GM21529 (cell line): ENCODE measurements around the gene C19orf38.
"Not testable (repeated sequence)": the region's sequence is repeated elsewhere in the genome, so short reads cannot be mapped to it uniquely, and the experiment has no call there.

Experiments used
- ATAC-seq: cut with Tn5 transposase; IDR thresholded peaks from one replicate; pipeline ENCODE4 v1.9.1; 2021; ENCODE audit not compliant: unreplicated experiment

C19orf38 gene

GRCh38 chr19:10846500-10847202 is 1.6 kb upstream of the C19orf38 start:
- ATAC-seq = no peak

GRCh38 chr19:10850631-10851030 is 2.4 kb downstream of the C19orf38 start:
- no peak for ATAC-seq

- no peak for ATAC-seq
These were observed 4.0 kb downstream of the C19orf38 start for GRCh38 chr19:10852098-10852800.

- no peak for ATAC-seq
These were observed 4.7 kb downstream of the C19orf38 start for GRCh38 chr19:10852941-10853340.

GRCh38 chr19:10854350-10855089 is 6.3 kb downstream of the C19orf38 start:
- no peak for ATAC-seq

- ATAC-seq = no peak
These were observed 7.8 kb downstream of the C19orf38 start for GRCh38 chr19:10855879-10856522.

GRCh38 chr19:10856899-10857298 is 8.7 kb downstream of the C19orf38 start:
- ATAC-seq = not testable (repeated sequence)

GRCh38 chr19:10858204-10858828 is 10.1 kb downstream of the C19orf38 start:
- no peak for ATAC-seq

GRCh38 chr19:10861103-10861651 is 13.0 kb downstream of the C19orf38 start:
- no peak for ATAC-seq

- ATAC-seq = no peak
These were observed 14.4 kb downstream of the C19orf38 start for GRCh38 chr19:10862561-10863106.

- no peak for ATAC-seq
These were observed 15.0 kb downstream of the C19orf38 start for GRCh38 chr19:10863107-10863717.

GRCh38 chr19:10864538-10864899 is 16.3 kb downstream of the C19orf38 start:
- peak; percentile 40 for ATAC-seq

GRCh38 chr19:10866495-10866894 is 18.3 kb downstream of the C19orf38 start:
- ATAC-seq = no peak

GRCh38 chr19:10868872-10869547 is 20.8 kb downstream of the C19orf38 start:
- ATAC-seq = no peak

- ATAC-seq = not testable (repeated sequence)
These were observed 21.7 kb downstream of the C19orf38 start for GRCh38 chr19:10869872-10870311.

GRCh38 chr19:10870501-10870954 is 22.3 kb downstream of the C19orf38 start:
- no peak for ATAC-seq

- ATAC-seq = peak; percentile 72
These were observed 22.9 kb downstream of the C19orf38 start, which contains the start of gene CARM1 for GRCh38 chr19:10870955-10871603. TSS of gene CARM1 (plus strand) at chr19:10871553. CDS start at chr19:10871703, 150 bp downstream.

- peak; percentile 3 for ATAC-seq
These were observed 23.7 kb downstream of the C19orf38 start for GRCh38 chr19:10871711-10872545.
